Smooth muscle cell of trachea (primary cell): ENCODE results near the gene MINPP1. TPM values are rescaled to one million over a fixed set of nuclear protein-coding genes. Genes with fewer than 3 reads are reported as not detected.

Source experiments
- total RNA-seq: library from RNA; depleted of rRNA; stranded (reverse); fragments of >200 nt; gene quantifications from 2 replicates; pipeline ENCODE4 v1.2.1, GENCODE V29; 2014

The MINPP1 gene
- total RNA-seq: 36.4 and 52.4 TPM in 2 replicates

GRCh38 chr10:87504640-87505365 lies at the start of gene MINPP1:
TSS of gene MINPP1 (plus strand) at chr10:87504893. CDS start at chr10:87504916, 23 bp downstream.

Other genes starting within 250 kb of the MINPP1 start
- 2.2 and 4.1 TPM in 2 replicates for gene NUTM2D, start 147.1 kb upstream of the MINPP1 start, total RNA-seq
- 114 and 149 TPM in 2 replicates for gene PAPSS2, start 155.0 kb downstream of the MINPP1 start, total RNA-seq